ENCODE data around the gene KLK7.
"Not testable (repeated sequence)": the region's sequence is repeated elsewhere in the genome, so short reads cannot be mapped to it uniquely, and the experiment has no call there.

The KLK7 gene

DNA sequence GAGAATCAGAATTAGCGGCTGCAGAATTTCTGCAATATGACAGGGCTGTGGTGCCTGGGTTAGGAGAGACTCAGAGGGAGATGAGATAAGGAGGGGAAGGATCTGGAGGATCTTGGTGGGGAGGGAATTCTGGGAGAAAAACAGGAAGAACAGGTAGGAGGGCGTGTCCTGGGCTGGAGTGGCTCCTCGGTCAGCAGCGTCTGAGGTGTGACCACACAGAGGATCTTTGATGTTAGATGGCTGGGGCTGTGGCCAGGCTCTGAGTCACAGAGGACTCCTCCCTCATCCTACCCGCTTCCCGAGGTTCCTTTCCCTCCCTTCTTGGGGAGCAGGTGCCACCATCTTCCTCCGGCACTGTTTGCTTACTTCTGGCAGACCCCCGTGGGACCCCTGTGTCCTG lies 8.0 kb downstream of the KLK7 start:
- no peak for DNase-seq (ENCODE audit: low spot score)

DNA sequence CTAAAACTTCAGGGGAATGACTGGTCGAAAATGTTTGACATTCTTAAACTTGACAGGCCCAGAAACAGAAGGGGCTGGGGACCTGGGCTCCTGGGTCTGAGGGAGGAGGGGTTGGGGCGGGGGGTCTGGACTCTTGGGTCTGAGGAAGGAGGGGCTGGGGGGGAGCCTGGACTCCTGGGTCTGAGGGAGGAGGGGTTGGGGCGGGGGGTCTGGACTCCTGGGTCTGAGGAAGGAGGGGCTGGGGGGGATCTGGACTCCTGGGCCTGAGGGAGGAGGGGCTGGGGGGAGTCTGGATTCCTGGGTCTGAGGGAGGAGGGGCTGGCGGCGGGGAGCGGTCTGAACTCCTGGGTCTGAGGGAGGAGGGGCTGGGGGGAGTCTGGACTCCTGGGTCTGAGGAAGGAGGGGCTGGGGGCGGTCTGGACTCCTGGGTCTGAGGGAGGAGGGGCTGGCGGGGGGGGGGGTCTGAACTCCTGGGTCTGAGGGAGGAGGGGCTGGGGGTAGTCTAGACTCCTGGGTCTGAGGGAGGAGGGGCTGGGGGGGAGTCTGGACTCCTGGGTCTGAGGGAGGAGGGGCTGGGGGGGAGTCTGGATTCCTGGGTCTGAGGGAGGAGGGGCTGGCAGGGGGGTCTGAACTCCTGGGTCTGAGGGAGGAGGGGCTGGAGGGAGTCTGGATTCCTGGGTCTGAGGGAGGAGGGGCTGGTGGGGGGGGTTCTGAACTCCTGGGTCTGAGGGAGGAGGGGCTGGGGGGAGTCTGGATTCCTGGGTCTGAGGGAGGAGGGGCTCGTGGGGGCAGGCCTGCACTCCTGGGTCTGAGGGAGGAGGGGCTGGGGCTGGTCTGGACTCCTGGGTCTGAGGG lies 8.8 kb downstream of the KLK7 start:
- DNase-seq (ENCODE audit: low spot score) = no peak

DNA sequence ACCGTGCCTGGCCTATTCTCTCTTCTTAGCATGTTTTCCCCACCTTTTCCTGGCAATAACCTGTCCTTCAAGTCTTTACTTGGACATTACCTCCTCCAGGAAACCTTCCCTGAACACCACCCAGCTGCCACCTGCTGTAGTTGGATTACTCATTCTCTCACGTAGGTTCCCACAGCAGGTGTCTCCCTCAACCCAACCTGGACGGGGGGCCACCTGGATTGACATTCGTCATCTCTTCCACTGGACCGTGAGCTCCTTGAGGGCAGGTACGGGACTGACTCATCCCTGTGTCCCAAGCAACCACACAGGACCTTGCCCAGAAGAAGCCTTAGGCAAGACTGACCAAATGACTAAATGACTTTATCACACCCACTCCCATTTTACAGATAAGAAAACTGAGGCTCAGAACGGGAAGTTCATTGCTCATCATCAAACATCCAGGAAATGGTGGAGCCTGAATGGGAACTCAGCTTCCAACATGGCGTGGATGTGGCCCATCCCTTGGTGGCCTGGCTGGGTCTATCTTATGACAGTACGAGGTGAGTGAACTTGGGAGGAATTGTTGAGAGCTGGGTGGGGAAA lies 10.8 kb downstream of the KLK7 start:
- no peak for DNase-seq (ENCODE audit: low spot score)

DNA sequence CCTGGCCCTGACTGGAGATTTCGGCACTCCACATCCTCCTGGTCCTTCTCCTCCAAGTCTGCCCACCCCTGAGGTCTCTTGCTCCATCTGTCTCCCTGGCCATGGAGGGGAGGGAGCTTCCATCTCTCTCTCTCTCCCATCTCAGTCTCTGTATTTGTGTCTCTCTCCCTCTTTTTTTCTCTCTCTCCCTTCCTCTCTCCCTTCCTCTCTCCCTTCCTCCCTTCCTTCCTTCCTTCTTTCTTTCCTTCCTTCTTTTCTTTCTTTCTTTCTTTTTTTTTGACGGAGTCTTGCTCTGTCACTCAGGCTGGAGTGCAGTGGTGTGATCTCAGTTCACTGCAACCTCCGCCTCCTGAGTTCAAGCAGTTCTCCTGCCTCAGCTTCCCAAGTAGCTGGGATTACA lies 13.9 kb downstream of the KLK7 start:
- DNase-seq (ENCODE audit: low spot score) = not testable (repeated sequence)

DNA sequence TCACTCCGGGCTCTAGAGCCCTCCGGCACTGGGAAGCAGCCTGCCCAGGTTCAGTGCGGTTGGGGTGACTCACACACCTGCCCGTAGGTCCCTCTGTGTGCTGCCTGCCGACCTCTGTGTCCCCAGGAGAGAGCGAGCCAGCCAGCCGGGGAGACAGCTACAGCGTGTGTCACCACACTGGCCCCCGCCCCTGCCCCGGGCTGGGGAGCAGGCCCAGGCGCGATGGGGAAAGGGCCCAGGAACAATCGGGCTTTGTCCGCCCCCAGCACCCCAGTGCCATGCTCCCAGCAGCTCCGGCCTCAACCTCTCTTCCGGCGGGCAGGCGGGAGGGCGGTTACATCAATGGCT lies 14.3 kb downstream of the KLK7 start, which contains the start of gene KLK6:
TSS of gene KLK6 (minus strand) at position 179 of the 348 bp plus-strand sequence. CDS start 1,487 bp downstream, outside the sequence.
- no peak for DNase-seq (ENCODE audit: low spot score)

DNA sequence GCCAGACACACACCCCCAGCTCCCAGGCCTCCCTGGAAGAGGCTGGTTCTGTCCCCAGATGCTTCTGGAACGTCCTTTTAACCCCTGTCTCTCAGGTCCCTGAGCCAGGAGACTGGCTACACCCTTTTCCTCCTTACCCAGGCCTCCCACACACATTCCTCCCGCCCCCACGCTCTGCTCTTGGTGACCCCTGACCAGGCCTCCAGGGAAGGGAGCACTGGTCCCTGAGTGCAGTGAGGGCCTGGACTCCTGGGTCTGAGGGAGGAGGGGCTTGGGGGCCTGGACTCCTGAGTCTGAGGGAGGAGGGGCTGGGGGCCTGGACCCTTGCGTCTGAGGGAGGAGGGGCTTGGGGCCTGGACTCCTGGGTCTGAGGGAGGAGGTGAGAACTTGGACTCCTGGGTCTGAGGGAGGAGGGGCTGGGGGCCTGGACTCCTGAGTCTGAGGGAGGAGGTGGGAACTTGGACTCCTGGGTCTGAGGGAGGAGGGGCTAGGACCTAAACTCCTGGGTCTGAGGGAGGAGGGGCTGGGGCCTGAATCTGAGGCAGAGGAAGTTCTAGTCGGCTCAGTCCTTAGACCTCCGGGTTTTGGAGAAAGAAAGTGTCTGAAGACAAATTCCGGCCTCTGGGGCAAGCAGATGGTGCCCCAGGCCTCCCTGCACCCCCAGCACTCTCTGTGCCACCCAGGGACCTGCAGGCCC lies 14.9 kb downstream of the KLK7 start:
- no peak for DNase-seq (ENCODE audit: low spot score)

DNA sequence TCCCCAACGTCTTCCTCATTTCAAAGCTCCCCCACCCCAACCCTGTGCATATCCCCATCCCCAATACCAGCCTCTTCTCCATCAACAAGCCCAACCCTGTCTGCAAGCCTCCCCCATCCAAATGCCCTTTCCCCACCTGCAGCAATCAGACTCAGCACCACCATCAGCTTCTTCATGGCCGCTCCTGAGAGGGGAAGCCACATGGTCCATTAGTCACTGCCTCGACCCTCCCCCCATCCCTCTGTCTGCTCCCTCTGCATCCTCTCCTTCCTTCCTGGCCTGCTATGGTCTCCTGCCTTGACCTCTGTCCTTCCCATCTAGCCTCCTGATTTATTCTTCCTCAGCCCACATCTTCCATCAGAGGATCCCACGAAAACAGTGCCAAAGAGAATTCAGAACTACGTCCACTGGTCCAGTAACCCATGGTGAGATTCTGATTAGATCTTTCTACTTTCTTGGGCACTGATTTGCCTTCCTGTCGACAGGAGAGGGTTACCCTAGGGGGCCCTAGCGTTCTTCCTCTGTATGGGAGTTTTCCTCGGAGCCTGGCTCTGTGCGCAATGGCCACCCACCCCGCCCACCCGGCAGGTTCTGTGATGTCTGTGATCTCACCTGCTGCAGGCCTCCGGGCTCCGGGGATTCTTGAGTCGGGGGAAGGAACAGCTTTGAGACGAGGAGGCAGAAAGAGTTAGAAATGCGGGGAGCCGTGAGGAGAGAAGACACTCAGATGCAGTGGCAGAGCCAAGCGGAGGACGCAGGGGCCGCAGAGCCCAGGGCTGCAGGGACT lies 15.6 kb downstream of the KLK7 start:
- DNase-seq (ENCODE audit: low spot score) = no peak

DNA sequence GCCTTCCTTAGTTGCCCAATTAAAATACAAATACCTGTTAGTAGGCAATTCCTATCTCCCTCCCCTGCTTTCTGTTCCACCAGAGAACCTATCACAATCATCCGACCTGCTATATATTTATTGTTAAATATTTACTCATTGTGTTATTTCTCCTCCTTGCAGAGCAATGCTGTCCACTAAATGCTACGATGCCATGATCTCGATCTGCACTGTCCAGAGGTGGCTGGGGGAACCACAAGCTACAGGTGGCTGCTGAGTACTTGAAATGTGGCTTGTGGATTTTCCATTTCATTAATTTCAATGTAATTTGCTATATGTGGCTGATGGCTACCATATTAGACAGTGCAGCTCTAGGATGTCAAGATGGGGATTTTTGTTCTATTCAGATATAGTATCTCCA lies 19.5 kb downstream of the KLK7 start:
- no peak for DNase-seq (ENCODE audit: low spot score)

DNA sequence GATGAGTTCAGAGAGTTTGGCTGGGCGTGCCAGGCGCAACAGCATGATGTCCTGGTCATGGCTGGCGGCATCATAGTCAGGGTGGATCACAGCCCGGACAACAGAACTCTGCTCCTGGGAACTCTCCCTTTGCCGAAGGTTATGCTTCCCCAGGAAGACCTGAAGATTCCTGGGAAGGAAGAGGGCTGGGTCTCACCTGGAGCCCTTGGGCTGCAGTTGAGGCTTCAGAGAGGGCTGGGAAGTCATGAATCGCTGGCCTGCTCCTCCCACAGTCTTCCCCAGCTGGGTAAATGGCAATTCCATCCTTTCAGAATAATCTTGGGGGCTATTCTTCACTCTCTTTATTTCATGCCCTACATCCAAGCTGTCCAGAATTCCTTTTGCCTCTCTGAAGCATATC lies 20.3 kb downstream of the KLK7 start:
- no peak for DNase-seq (ENCODE audit: low spot score)

DNA sequence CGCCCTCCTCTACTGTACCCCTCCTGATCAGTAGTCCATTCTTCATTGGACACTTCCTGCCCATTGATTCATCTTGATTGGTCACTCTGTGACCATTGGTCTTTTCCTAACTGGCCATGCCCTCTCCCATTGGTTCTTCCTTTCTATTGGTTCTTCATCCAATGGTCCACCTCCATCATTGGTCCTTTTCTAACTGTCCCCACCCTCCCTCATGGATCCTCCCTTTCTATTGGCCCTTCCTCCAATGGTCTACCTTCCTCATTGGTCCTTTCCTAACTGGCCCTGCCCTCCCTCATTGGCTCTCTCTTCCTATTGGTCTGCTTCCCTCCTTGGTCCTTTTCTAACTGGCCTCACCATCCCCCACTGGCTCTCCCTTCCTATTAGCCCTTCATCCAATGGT lies 21.5 kb downstream of the KLK7 start:
- DNase-seq (ENCODE audit: low spot score) = no peak

DNA sequence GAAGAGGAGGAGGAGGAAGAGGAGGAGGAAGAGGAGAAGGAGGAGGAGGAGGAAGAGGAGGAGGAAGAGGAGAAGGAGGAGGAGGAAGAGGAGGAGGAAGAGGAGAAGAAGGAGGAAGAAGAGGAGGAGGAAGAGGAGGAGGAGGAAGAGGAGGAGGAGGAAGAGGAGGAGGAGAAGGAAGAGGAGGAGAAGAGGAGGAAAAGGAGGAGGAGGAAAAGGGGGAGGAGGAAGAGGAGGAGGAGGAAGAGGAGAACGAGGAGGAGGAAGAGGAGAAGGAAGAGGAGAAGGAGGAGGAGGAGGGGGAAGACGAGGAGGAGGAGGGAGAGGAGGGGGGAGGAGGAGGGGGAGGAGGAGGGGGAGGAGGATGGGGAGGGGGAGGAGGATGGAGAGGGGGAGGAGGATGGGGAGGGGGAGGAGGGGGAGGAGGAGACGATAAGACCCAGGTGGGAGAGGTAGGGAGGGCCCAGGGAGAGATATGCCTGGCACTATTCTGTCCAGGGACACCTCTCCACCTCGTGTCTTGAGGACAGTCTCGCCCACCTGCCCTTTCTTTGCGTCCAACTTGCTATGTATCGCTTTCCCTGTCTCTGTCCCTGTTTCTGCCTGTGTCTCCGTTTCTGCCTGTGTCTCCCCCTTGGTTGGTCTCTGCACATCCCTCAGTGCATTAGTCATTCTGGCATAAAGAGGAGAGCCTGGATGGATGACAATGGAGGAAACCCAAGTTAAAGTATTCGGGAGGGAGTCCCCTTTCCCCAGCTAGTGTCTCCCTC lies 23.8 kb downstream of the KLK7 start:
- no peak for DNase-seq (ENCODE audit: low spot score)

DNA sequence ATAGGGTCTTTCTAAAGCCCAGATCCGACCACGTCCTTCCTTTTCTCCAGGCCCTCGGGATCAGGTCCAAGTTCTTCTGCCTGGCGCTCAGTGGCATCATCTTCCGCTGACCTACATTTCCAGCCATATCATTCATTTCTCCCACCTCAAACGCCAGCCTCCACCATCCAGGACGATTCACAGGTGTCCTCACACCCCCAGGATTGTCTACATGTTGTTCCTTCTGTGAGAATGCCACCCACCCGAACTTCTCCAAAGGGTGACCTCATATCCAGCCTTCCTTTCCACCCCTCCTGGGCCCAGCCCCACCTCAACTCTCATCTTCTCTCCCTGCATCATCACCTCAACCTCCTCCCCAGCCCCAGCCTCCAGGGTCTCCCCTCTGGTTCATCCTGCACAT lies 26.1 kb downstream of the KLK7 start:
- no peak for DNase-seq (ENCODE audit: low spot score)

DNA sequence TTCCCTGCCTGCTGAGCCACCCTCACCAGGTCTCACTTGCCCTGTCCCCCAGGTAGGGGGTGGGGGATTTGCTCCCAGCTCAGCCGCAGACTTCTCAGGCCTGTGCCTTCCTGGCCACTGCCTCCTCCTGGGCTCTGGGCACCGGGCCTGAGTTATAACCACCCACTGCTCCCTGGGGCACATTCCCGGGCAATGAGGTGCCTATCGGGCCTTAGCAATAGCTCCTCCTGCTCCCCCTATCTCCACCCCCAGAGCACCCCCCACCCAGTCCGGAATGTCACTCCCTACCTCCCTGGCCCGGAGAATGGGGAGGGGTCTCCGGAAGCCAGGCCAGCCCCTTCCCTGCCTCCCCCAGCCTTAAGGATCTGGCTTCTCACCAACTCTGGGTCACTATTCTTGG lies 30.8 kb downstream of the KLK7 start, which contains the start of gene KLK5:
TSS of gene KLK5 (minus strand) at position 129 of the 400 bp plus-strand sequence. CDS start 381 bp downstream, outside the sequence.
- no peak for DNase-seq (ENCODE audit: low spot score)

DNA sequence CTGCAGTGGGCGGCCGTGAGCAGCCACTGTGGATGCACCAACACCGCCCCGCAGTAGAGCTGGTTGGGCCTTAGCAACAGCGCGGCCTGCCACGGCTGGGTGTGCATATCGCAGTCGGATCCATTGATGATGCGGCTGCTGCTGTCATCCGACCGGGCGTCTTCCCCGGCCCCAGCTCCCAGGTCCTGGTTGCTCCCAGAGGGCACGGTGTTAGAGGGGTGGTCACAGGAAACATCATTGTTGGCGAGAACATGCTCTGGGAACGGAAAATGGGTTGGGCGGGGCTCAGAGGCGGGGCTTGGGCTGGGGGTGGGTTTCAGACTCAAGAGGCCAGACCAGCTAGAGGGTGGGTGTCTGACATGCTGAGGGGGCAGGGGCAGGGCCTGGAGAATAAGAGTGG lies 33.9 kb downstream of the KLK7 start:
- no peak for DNase-seq (ENCODE audit: low spot score)

DNA sequence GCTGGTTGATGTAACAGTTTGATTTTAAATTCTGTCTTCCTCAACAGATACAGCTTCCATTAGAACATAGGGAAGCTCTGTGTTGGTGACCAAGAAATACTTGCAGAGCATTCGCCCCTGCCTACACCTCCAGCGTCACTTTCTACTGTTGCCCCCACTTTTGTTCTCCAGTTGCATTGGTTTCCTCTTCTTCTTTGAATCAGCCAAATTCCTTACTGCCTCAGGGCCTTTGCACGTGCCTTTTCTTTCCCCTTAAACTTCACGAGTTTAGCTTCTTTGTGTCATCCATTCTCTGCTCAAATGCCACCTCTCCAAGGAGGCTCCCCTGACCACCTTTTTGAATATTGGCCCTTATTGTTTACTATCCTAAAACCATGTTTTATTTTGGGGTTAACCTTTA lies 36.6 kb downstream of the KLK7 start:
- no peak for DNase-seq (ENCODE audit: low spot score)

DNA sequence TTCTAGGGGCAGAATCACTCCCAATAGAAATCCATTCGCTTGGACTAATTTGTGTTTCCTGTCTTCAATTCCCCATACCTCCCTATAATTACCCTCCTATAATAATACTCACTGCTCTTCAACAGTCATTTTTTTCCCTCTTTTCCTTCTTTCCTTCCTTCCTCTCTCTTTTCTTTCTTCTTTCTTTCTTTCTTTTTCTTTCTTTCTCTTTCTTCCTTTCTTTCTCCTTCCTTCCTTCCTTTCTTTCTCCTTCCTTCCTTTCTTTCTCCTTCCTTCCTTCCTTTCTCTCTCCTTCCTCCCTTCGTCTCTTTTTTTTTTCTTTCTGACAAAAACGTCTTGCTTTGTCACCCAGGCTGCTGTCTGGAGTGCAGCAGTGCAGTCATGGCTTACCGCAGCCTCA lies 38.9 kb downstream of the KLK7 start:
- no peak for DNase-seq (ENCODE audit: low spot score)

DNA sequence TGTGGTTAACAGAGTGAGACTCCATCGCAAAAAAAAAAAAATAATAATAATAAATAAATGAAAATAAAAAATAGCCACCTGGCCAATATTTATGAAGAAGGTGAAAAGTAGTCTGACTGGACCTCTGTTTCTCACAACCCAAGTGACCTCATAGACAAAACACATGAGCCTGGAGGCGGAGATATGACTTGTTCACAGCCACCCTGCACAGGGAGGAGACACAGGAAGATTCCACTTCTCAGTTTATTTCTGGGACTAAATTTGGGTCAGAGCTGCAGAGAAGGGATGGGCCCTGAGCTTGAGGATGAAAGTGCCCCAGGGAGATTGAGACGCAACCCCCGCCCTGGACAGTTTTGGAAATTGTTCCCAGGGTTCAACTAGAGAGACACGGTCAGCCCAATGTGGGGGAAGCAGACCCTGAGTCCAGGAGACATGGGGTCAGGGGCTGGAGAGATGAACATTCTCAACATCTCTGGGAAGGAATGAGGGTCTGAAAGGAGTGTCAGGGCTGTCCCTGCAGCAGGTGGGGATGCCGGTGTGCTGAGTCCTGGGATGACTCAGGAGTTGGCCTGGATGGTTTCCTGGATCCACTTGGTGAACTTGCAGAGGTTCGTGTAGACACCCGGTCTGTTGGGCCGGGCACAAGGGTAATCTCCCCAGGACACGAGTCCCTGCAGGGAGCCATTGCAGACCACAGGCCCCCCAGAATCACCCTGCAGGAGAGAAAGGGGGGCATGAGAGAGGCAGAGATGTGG lies 40.5 kb downstream of the KLK7 start:
- DNase-seq (ENCODE audit: low spot score) = no peak

DNA sequence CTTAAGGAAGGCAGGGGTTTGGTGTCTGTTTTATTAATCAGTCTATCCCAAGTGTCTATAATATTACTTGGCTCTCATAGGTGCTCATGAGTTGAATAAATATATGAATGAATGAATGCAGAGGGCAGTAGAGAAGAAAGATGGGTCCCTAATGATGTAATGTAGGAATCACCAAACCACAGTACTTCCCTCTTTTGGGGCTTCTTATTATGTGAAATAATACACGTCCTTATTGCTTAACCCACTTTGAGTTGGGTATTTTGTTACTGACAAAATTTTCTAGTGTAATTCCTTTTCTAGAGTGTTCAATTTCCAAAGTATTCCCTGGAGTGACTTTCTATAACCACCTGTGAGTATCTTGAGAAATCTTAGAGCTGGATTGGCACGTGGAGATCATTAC lies 44.1 kb downstream of the KLK7 start:
- no peak for DNase-seq (ENCODE audit: low spot score)

DNA sequence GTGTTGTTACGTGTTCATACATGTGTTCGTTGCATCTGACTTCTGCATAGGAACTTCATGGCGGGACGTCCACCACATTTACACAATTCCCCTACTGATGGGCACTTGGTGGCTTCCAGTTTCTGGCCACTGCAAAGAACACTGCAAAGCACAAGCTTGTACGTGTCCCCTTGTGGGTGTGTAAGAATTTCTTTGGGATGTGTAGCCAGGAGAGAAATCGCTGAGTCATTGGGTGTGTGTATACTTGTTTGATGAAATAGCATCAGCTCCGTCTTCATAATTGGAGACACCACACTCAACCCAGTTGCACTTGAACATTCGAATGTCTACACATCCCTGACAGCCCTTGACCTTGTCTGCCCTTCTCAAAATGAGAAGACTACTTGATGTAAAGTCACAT lies 50.1 kb downstream of the KLK7 start:
- DNase-seq (ENCODE audit: low spot score) = no peak

DNA sequence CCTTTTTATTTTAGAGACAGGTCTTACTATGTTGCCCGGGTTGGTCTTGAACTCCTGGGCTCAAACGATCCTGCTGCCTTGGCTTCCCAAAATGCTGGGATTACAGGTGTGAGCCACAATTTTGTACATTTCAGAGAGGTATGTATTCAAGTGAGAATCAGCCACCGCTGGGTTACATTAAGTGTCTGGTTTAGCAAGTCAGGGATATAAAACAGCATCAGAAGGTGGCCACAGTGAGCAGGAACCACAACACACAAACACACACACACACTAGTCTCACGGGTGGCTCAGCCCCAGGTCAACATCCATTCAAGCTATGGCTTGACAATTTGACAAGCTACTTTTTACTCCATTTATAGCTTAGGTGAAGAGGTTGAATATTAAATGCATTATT lies 51.0 kb downstream of the KLK7 start:
- no peak for DNase-seq (ENCODE audit: low spot score)

All from GM03348 (cell line).